HG03378 (cell line): ENCODE data around the gene HDAC4.

Experiments
- ATAC-seq: cut with Tn5 transposase; IDR thresholded peaks from one replicate; pipeline ENCODE4 v1.9.1; 2021; ENCODE audit warnings: mild to moderate bottlenecking, moderate library complexity; ENCODE audit not compliant: unreplicated experiment

Gene HDAC4

DNA sequence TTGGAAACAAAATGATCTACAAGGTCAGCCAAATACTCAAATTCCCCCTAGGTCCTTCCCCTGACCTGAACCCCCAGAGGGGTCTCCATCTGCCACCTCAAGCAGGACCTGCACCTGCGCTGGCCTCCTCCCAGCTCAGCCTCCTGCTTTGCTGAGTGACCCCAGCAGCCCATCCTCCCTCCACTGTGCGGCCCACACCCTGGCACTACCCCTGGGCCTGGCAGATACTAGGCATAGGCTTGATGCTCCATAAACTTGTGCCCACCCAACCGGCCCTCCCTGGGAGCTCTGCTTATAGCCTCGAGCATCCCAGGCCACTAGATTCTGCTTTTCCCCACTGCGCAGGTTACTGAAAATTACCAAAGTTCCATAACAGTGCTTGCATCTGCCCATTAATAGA lies 156.2 kb downstream of the HDAC4 start:
- no peak for ATAC-seq

DNA sequence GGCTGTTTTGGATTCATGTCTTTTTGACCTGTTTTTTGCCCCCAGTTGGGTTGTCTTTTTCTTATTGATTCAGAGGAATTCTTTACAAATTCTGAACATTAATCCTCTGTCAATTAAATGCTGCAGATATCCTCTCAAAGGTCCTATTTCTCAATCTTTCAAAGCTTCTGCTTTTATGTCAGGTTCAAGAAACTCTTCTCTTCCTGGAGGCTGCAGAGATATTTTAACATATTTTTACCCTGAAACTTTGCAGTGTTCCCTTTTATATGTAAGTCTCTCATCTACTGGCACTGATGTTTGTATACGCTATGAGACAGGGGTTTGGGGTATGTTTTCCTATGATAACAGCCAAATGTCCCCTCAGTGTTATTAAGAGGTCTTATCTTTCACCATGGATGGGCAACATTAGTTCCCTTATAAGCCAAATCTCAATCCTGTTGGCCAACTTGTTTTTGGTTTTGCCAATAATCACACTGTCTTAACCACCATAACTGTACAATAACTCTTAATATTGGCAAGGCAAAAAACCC lies 159.3 kb downstream of the HDAC4 start:
- no peak for ATAC-seq

DNA sequence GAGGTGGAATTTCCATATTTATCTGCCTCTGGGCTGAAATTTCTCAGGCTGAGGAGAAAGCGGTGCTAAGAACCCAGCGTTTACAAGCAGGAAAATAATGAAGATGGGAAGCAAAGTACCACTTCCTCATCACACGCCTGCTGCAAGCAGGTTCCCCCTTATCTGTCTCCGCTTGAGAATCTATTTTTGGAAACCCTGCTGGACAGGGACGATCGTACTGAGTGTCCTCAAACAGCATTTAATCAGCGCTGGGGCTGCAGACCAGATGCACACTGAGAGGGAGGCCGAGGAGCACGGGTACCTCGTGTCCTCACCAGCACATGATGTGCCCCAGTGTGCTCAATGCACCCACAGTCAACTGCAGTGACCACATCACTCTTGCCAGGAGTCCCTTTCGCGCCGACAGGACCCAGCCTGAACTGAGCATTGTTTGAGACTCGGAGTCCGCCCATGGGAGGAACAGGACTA lies 160.4 kb downstream of the HDAC4 start:
- ATAC-seq = no peak

DNA sequence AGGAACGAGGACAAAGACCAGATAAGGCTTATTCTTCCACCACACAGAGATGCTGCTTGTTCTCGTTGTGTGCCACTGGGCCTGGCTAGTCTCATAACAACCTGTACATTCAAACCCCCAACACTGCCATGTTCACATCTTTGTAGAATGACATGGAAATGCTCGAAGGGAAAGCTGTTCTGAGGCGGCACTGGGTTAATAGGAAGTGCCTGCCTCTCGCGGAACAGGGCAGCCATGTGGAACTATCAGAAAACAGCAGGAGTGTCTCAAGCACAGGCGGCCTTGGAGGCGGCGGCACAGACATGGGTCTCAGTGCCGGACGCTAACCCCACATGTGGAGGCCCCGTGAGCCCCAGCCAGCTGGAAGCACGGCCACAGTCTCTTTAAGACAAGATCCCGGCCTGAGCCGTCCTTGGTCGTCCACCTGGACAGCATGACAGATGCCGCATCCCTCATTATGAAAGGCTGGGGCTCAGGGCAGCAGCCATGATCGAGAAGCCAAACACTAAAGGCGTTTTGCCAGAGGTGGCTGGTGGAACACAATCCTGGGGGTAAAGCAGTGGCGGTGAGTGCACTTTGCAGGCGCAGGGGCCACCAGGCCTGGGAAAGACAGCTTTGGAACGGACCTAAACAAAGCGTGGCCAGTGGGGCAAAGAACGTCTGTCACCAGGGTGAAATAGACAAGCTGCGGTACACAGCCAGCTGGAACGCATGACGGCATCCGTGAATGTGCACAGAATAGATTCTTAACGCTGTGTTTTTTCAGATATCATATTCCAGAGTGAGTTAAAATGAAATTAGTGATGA lies 161.0 kb downstream of the HDAC4 start:
- ATAC-seq = no peak

DNA sequence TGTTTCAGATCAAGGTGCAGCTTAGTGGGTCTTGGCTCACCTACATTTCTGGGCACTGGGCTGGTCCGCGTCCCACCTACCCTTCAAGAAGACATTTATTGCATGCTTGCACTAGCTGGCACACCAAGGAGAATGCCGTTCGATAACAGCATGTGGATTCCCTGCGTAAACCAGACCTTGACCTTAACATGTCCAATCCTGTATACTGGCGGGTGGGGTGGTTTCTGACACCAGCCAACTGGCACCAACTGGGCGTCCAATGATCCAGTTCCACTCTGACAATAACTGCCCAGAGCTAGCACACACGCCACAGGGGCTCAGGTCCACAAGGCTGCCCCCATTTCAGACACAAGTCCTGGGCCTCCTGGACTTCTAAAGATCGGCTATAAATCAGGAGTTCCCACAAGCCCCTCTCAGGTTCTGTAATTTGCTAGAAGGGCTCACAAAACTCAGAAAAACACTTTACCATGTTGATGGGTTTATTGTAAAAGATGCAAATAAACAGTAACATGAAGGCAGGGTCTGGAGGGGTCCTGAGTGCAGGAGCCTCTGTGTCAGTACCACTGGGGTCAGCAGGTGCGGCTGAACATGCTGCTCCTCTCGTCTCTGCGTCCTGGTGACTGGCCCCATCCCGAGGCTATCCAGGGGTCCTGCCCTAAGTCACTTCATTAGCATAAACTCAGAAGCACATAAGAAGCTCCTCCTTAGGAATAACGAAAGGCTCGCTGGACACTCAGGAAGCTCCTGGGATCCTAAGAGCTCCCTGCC lies 161.8 kb downstream of the HDAC4 start:
- ATAC-seq = no peak

DNA sequence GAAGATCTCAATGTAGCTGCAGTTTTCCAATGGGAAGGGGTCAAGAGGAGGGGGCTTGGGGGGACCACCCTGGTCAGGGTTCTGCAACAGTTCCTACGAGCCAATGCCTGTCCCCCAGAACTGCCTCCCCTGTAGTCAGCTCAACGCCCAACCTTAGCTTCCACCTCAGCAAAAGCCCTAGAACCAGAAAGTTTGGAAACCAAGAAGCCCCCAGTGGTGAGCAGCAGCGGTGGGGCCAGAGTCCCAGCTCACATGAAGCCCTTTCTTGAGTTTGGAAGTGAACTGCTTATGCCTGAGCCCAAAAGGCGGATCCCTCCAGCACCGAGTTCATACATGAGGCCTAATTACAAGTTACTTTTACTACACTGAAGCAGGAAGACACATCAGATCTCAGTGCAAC lies 162.4 kb downstream of the HDAC4 start:
- no peak for ATAC-seq

DNA sequence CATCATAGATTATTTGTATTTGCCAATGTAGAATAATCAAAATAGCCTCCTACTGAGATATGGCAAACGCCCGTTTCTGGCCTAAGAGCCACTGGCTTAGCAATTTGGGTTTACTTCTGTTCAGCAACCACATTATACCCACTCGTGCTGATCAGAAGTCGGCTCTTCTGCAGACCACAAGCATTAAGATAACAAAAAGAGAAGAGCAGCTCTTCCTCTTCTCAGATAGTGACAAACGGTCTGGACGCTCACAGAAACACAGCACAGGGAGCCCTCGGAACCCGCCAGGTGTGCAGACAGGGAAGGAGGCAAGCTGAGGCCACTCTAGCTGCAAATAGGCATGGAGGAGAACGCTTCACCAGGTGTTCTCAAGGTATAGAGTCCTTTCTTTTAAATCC lies 164.0 kb downstream of the HDAC4 start:
- no peak for ATAC-seq

DNA sequence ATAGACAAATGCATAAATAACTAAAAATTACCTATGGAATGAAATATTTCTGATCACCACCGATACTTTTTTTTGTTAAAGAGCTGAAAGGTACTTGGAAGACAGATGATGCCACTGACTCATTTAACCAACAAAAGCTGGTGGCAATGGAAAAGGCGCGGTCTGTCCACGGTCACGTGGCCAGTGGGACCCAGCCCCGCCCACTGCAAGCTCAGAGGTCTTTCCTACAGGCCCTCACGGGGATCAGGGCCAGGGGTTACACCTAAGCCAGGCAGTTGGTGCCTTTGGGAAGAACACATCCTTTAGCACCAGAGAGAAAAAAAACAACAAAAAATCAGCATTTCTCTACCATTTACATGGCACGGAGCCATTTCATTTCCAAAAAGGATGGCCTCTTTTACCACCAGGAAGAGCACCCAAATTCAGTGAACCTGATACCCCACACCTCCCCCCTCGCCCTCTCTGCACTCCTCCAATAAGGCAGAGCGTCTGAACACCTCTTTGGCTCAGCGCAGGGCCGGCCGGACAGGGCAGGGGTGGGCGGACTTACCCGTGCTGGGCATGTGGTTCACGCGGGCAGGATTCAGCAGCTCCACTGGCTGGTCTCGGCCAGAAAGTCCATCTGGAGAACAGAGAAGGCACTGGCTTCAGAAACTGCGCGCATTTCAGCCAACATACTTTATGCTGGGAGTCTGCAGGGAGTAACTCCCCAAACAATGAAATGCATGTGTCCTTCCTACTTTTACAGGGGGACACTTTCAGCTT lies 164.6 kb downstream of the HDAC4 start:
- no peak for ATAC-seq

DNA sequence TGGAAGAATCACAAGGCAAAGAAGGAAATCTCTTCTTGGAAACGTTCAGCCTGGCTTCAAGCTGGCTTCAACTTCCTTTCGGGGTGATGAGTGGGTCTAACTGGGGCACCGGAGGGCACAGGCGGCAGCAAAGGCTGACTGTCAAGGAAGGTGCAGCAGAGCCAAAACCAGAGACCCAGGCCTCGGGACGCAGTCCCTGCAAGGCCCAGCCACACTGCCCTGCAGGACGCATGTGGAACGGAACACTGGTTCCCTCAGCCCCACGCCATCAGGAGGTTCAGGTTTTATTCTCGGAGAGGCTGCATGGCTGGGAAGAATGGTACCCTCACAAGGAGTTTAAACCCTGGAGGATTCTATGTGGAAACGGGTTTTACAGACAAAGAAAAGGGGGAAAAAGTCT lies 165.5 kb downstream of the HDAC4 start:
- ATAC-seq = no peak

DNA sequence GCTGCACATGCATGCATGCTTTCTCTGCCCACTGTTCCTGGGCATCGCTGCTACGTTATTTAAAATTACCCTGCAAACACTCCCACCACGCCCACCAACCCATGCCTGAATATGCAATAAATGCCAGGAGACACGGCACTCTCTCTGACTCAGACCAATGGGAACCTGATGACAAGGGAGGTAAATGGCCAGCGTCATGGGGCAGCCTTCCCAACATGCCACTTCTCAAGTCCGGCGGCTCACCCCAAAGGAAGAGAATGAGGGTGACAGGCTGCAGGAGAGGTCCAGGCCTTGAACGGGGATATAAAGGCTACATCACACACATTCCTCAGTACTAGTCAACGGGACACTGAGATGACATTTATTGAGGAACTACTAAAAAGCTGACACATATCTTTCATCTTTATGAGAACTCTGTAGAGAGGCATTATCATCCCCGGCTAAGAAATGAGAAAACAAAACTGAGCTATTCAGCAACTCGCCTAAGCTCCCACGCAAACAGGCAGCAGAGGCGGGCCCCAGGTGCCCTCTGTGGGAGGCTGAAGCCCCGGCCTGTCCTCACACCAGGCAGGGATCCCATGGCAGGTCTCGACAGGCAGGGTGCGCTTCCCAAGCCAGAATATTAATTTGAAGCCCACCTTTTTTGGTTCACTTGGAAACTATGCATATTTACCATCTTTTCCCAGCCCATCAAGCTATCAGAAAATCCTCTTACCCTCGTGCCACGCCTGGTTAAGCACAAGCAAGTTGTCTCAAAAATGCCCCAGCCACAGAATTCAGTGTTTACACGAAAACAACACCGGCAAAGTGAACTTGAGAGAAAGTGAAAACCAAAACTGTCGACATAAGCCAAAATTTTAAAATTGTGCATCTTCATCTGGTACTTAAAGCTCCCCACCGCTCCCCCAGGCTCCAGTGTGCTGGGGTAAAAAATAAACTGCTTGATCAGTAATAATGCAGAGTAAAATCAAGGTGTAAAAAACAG lies 166.3 kb downstream of the HDAC4 start:
- no peak for ATAC-seq

DNA sequence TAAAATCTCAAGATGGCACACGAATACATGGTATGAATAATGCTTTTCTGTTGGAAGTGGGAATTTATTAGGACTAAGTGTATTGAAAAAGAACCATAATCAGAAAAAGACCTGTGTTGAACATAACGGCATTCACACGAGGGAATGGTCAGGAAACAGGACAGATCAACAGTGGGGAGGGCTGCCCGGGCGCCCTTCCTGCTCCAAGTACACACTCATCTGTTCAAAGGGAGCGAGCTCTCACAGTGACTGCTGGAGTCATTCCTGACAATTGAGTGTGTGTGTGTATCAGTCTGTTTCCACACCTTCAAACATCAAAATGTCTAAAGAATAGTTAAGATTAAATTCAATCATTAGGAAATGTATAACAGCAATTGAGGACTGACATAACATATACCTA lies 167.2 kb downstream of the HDAC4 start:
- ATAC-seq = no peak

DNA sequence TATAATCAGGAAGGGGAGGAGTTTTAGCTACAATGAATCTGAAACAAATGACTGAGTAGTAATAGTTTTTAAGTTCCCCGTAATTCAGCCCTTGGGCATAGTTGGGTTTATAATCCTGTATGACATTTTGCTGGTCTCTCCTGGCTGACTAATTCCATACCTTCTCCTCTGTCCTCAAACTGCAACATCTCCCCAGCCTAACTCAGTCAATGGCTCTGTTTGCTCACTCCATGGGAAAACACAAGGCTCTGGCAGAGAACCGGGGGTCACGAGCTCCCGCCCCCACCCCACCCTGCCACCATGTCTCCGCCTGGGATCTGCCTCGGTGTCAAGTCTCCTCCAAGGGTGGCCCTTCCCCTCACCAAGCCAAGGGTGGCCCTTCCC lies 168.6 kb downstream of the HDAC4 start:
- no peak for ATAC-seq

DNA sequence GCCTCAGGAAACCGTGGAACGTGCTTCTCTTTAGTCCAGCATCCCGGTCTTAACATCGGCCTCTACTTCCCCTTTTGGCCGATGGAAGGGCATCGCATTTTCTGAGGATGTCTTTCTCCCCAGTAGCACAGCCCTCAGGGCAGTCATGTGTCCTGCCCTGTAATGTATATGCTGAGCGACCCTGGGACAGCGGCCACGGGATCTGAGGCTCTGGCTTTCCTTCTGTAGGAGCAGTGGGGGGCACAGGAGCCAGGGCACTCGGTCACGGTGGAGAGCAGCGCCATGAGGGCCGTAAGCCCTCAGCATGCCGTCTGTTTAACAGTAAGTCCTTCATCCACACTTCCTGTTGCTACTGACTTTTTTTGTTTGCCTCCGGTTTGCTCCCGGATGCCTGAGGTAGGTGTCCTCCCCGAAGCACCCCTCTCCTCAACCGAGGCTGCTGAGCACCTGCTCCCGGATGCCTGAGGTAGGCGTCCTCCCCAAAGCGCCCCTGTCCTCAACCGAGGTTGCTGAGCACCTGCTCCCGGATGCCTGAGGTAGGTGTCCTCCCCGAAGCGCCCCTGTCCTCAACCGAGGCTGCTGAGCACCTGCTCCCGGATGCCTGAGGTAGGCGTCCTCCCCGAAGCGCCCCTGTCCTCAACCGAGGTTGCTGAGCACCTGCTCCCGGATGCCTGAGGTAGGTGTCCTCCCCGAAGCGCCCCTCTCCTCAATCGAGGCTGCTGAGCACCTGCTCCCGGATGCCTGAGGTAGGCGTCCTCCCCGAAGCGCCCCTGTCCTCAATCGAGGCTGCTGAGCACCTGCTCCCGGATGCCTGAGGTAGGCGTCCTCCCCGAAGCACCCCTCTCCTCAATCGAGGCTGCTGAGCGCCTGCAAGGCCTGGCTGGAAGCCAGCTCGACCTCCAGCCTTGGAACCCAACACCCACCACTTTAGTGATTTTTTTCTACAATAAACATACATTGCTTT lies 169.3 kb downstream of the HDAC4 start:
- no peak for ATAC-seq

DNA sequence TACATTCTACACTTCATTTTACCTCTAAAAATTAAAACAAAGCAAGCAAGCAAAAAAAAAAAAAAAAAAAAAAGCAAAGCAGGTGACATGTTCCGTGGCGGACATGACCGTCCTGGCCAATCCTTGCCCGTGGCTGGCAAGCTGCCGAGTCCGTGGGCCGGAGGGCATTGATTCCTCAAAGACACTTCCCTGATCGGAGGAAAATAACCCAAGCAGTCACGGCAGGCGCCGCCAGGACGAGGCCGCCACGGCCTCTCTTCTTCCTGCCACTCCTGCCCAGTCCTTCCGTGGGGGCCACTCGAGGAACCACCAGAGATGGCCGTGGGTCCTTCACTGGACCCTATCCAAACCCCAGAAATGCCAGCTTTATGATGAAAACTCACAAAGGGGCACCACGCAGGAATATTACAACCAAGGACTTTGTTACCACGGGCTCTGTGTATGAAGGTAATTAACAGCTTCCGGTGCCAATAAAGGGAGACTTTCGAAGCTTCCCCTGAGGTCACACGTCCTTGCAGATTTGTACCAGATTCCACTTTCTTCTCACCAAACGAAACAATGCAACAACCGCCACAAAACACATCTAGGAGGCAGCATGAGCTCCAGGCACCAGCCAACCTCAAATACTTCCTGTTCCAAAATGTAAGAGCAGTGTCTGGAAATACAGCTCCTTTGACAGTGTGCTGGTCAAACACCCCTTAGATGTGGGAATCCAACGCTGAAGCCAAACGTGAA lies 170.3 kb downstream of the HDAC4 start:
- no peak for ATAC-seq

DNA sequence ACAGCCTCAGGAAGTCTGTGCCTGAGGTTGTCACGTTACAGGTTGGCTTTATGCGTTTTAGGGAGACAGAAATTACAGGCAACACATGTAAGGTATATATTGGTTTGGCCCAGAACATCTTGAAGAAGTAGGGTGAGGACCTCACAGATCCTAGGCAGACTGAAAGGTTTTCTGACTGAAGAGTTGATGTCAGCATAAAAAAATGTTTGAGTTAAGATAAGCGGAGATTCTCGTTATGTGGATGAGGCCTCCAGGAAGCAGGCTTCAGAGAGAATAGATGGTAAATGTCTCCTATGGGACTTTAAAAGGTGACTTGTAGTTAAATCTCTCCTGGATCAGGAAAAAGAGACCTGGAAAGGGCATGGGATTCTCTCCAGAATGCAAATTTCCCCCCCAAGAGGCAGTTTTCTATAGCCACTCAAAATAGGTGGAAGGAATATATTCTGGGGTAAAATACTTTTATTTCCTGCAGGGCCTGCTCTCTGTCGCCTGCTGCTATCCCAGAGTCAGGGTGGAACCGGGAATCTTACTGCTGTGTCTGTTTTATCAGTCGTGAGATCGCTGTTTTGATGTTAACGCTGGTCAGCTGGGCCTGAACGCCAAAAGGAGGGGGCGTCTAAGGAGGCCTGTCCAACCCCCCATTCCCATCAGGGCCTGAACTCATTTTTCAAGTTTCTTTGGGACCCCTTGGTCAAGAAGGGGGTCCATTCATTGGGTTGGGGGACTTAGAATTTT lies 171.1 kb downstream of the HDAC4 start:
- ATAC-seq = no peak

DNA sequence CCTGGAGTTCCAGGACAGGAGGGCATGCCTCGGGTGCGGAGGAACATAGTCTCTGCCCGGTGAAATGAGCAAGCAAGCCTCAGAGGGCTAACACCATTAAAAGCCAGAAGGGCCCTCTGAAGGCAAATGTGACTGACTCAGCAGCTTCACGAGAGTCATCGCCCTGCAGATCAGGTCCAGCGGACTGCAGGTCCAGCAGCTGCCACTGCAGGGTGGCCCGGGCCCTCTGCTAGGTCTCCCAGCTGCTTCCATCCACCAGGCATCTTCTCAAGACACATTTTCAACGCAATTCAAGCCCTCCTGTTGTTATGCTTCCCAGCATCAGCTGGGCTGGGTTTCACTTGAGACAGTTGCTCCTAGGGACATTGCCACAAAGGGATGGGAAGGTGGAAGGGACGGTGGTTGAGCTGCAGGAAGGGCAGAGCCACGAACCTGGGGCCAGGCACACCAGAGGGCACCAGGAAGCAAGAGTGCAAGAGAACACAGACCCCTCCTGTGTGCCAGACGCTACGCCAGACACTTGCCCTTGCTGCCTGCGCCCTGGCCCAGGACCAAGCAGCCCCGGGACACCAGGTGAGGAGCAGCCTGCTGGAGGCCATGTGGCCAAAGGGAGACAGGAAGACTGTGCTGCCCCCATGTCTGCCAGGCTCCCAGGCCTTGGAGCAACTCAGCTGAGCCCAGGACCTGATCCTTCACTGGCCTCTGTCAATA lies 173.0 kb downstream of the HDAC4 start:
- ATAC-seq = no peak
